HepG2 (cell line): ENCODE results near the gene IKZF3. TPM values are rescaled to one million over a fixed set of nuclear protein-coding genes. Genes with fewer than 3 reads are reported as not detected.

ENCODE experiments used
- BRF2 ChIP-seq: sonication (generic); formaldehyde crosslinking; IDR thresholded peaks from 2 replicates; pipeline ENCODE4 v1.8.1; 2022; ENCODE audit warnings: mild to moderate bottlenecking, missing genetic modification reagents
- GATAD1 ChIP-seq: IDR thresholded peaks from 2 replicates; pipeline ENCODE4 v1.6.1; 2016; ENCODE audit warnings: missing genetic modification reagents, missing compliant biosample characterization
- HMGXB3 ChIP-seq: sonication (generic); formaldehyde crosslinking; IDR thresholded peaks from 2 replicates; pipeline ENCODE4 v1.4.0; 2020; ENCODE audit warnings: missing genetic modification reagents, borderline replicate concordance
- HMGXB4 ChIP-seq, 2 experiments: sonication (generic) in 1 of 2; formaldehyde crosslinking in 1 of 2; IDR thresholded peaks; 2 replicates each; pipeline versions ENCODE4 v1.4.0 to v1.6.1; 2018 to 2020; ENCODE audit warnings: missing genetic modification reagents in 2 of 2, borderline replicate concordance in 1 of 2, low read depth in 1 of 2, mild to moderate bottlenecking in 1 of 2, missing biosample characterization in 1 of 2
- KDM6A ChIP-seq: IDR thresholded peaks from 2 replicates; pipeline ENCODE4 v1.6.1; 2016; ENCODE audit warnings: low read depth
- KLF9 ChIP-seq: IDR thresholded peaks from 2 replicates; pipeline ENCODE4 v1.6.1; 2016; ENCODE audit warnings: low read depth
- MBD4 ChIP-seq: IDR thresholded peaks from 2 replicates; pipeline ENCODE4 v1.6.1; 2012; ENCODE audit warnings: low read length, inconsistent platforms, borderline replicate concordance
- MED8 ChIP-seq: sonication (generic); formaldehyde crosslinking; IDR thresholded peaks from 2 replicates; pipeline ENCODE4 v1.8.1; 2023; ENCODE audit warnings: mild to moderate bottlenecking, missing genetic modification reagents; ENCODE audit not compliant: insufficient replicate concordance
- MYC ChIP-seq: sonication (generic); formaldehyde crosslinking; IDR thresholded peaks from 2 replicates; pipeline ENCODE4 v1.9.0; 2021; ENCODE audit warnings: missing genetic modification reagents, borderline replicate concordance
- PAWR ChIP-seq: sonication (generic); formaldehyde crosslinking; IDR thresholded peaks from 2 replicates; pipeline ENCODE4 v1.4.0; 2020; ENCODE audit warnings: missing genetic modification reagents, mild to moderate bottlenecking, borderline replicate concordance
- SRSF9 ChIP-seq: fragments of 200-400 bp; formaldehyde crosslinking; IDR thresholded peaks from 2 replicates; pipeline ENCODE4 v1.6.1; 2018; ENCODE audit warnings: borderline replicate concordance, mild to moderate bottlenecking, low read depth, low read length; ENCODE audit not compliant: insufficient read depth, poor library complexity, severe bottlenecking
- ZFP36L1 ChIP-seq: sonication (generic); formaldehyde crosslinking; IDR thresholded peaks from 2 replicates; pipeline ENCODE4 v1.8.0; 2022; ENCODE audit warnings: mild to moderate bottlenecking, missing genetic modification reagents, moderate library complexity
- ZNF644 ChIP-seq: IDR thresholded peaks from 2 replicates; pipeline ENCODE4 v1.6.1; 2016; ENCODE audit warnings: low read depth
- ZNF670 ChIP-seq: sonication (generic); formaldehyde crosslinking; IDR thresholded peaks from 2 replicates; pipeline ENCODE4 v1.8.0; 2022; ENCODE audit warnings: mild to moderate bottlenecking, missing genetic modification reagents, borderline replicate concordance
- polyA plus RNA-seq, 8 experiments: library from polyadenylated mRNA; depleted of rRNA in 3 of 8; stranded (reverse) in 7 of 8; unstranded in 1 of 8; fragments of >200 nt; fragmentation: Illumina TruSeq in 4 of 8; extraction: Trizol in 4 of 8; gene quantifications; 2 replicates each; pipeline versions ENCODE4 v1.2.1 to v1.2.3, GENCODE V29; 2011 to 2016; ENCODE audit warnings: low read depth in 4 of 8, missing spikeins in 1 of 8, mixed read lengths in 1 of 8; ENCODE audit not compliant: insufficient read depth in 1 of 8
- total RNA-seq, 5 experiments: library from RNA; depleted of rRNA; stranded (reverse); fragments of >200 nt; fragmentation: Illumina TruSeq; extraction: Trizol; gene quantifications; 2 replicates each; pipeline ENCODE4 v1.2.3, GENCODE V29; 2016; ENCODE audit warnings: low read depth in 1 of 5
- TF ChIP-seq, protein P1 (sequence below): sonication (generic); formaldehyde crosslinking; conservative IDR thresholded peaks from 2 replicates; pipeline ENCODE4 v1.4.0; 2020; ENCODE audit warnings: mild to moderate bottlenecking, missing genetic modification reagents, moderate library complexity

Gene IKZF3
- total and polyA plus RNA-seq, 2 of the 13 experiments (the other 11 are each of a cell fraction or from before 2014, with no cell fraction given), result not detected

DNA sequence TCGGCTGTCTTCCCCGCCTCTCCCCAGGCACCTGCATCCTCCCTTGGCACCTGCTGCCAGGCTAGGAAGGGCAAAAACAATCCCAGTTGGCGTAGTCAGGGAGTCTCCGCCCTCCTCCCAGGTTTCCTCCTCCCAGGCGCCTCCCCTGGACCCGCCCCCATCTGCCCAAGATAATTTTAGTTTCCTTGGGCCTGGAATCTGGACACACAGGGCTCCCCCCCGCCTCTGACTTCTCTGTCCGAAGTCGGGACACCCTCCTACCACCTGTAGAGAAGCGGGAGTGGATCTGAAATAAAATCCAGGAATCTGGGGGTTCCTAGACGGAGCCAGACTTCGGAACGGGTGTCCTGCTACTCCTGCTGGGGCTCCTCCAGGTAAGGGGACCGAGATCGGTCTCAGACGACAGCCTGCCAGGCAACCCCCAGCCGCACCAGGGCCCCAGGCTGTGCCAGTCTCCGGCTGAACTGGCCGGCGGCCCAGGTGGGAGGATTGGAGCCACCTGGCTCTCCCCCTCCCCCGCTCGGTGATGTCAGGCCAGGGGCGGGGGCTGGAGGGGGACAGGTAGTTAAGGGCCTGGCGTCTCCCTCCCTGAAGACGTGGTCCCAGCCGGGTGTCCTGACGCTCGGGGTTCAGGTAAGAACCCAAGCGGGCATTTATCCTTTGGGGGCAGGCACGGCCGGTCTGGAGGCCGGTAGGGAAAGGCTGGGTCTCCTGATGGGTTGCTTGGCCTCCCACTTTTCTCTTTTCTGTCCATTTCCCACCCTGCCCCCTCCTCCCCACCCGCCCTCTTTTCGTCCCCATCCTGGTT, 126.1 kb downstream of the IKZF3 start, which contains the start of gene GRB7 (continued):
- TF ChIP-seq MBD4 (no peak), KDM6A (CRISPR knock-in tag) (no peak), ZNF644 (CRISPR knock-in tag) (no peak), SRSF9 (no peak), KLF9 (CRISPR knock-in tag) (0 out of 2 replicates have a peak, but pooled peaks have one; percentile 12), ZFP36L1 (CRISPR knock-in tag) (no peak), HMGXB4 (CRISPR knock-in tag; IDR thresholded peaks at IDR 0.05; ENCODE audit: borderline replicate concordance in 1 of 2, low read depth in 1 of 2) (peak in 1 of 2 experiments; percentile 68; a peak in 3 of 4 replicates), PAWR (CRISPR knock-in tag) (no peak), MED8 (CRISPR knock-in tag) (no peak), ZNF670 (CRISPR knock-in tag) (0 out of 2 replicates have a peak, but pooled peaks have one; percentile 43), MYC (CRISPR knock-in tag) (peak; percentile 69), GATAD1 (CRISPR knock-in tag) (peak; percentile 44; the same call in 1 of the 2 replicates), HMGXB3 (CRISPR knock-in tag) (no peak), BRF2 (no peak)
- TF ChIP-seq, protein P1, sequence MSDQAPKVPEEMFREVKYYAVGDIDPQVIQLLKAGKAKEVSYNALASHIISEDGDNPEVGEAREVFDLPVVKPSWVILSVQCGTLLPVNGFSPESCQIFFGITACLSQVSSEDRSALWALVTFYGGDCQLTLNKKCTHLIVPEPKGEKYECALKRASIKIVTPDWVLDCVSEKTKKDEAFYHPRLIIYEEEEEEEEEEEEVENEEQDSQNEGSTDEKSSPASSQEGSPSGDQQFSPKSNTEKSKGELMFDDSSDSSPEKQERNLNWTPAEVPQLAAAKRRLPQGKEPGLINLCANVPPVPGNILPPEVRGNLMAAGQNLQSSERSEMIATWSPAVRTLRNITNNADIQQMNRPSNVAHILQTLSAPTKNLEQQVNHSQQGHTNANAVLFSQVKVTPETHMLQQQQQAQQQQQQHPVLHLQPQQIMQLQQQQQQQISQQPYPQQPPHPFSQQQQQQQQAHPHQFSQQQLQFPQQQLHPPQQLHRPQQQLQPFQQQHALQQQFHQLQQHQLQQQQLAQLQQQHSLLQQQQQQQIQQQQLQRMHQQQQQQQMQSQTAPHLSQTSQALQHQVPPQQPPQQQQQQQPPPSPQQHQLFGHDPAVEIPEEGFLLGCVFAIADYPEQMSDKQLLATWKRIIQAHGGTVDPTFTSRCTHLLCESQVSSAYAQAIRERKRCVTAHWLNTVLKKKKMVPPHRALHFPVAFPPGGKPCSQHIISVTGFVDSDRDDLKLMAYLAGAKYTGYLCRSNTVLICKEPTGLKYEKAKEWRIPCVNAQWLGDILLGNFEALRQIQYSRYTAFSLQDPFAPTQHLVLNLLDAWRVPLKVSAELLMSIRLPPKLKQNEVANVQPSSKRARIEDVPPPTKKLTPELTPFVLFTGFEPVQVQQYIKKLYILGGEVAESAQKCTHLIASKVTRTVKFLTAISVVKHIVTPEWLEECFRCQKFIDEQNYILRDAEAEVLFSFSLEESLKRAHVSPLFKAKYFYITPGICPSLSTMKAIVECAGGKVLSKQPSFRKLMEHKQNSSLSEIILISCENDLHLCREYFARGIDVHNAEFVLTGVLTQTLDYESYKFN, result peak; percentile 56
